Fibroblast of lung (primary cell): Measurements from ENCODE around the gene RNF5.

ENCODE experiments used
- CTCF ChIP-seq, 2 donors: IDR thresholded peaks in 1 of 2; conservative IDR thresholded peaks in 1 of 2; 1 replicate in 1 of 2; 2 replicates in 1 of 2; pipeline ENCODE4 v1.5.1; 2011 to 2012; ENCODE audit warnings: low read length in 2 of 2, control low read depth in 1 of 2, inconsistent platforms in 1 of 2, low read depth in 1 of 2, mild to moderate bottlenecking in 1 of 2
- EZH2 ChIP-seq: IDR thresholded peaks from 2 replicates; pipeline ENCODE4 v1.5.1; 2012; ENCODE audit warnings: low read length, control low read depth, mild to moderate bottlenecking; ENCODE audit errors: missing control alignments

- TF ChIP-seq CTCF (conservative IDR thresholded peaks at IDR 0.05 in 1 of 2, IDR thresholded peaks at IDR 0.05 in 1 of 2; ENCODE audit: low read depth in 1 of 2, low read length in 2 of 2) (no peak), EZH2 (no peak)
These were observed 37.7 kb upstream of the RNF5 start for GRCh38 chr6:32140420-32141046.
